Lung (tissue), 16 donors: ENCODE results near the gene CCL18. TPM values are rescaled to one million over a fixed set of nuclear protein-coding genes. Genes with fewer than 3 reads are reported as not detected.
"Not testable (repeated sequence)": the region's sequence is repeated elsewhere in the genome, so short reads cannot be mapped to it uniquely, and the experiment has no call there.

Experiments
- ATAC-seq: fragments of 200-7000 bp; cut with Tn5 transposase; one replicate; pipeline ENCODE4 v1.9.1; 2020; ENCODE audit warnings: moderate number of reproducible peaks; ENCODE audit not compliant: insufficient read depth, low FRiP score
- DNase-seq, 3 donors: peaks; one replicate each; pipeline ENCODE4 v3.0.0-alpha.2; 2013 to 2017
- H3K27ac ChIP-seq, 2 donors: one replicate each; pipeline ENCODE4 v1.5.1; 2013; ENCODE audit warnings: mild to moderate bottlenecking in 2 of 2, moderate library complexity in 2 of 2, control low read depth in 1 of 2, inconsistent platforms in 1 of 2, low read depth in 1 of 2, low read length in 1 of 2
- H3K27me3 ChIP-seq, 3 donors: one replicate each; pipeline ENCODE4 v1.5.1; 2013; ENCODE audit warnings: low read length in 2 of 3; ENCODE audit not compliant: control insufficient read depth in 3 of 3, insufficient read depth in 3 of 3
- H3K36me3 ChIP-seq, 4 donors: one replicate each; pipeline ENCODE4 v1.5.1; 2013; ENCODE audit warnings: low read length in 4 of 4, mild to moderate bottlenecking in 1 of 4, moderate library complexity in 1 of 4; ENCODE audit not compliant: control insufficient read depth in 4 of 4, insufficient read depth in 4 of 4
- H3K4me1 ChIP-seq, 5 donors: one replicate each; pipeline ENCODE4 v1.5.1; 2013; ENCODE audit warnings: low read length in 5 of 5, mild to moderate bottlenecking in 2 of 5, moderate library complexity in 1 of 5; ENCODE audit not compliant: control insufficient read depth in 5 of 5, insufficient read depth in 5 of 5
- H3K4me3 ChIP-seq: one replicate; pipeline ENCODE4 v1.5.1; 2013; ENCODE audit warnings: mild to moderate bottlenecking, control low read depth, moderate library complexity
- H3K9ac ChIP-seq, 2 donors: one replicate each; pipeline ENCODE4 v1.5.1; 2013; ENCODE audit warnings: low read length in 2 of 2, control low read depth in 1 of 2; ENCODE audit not compliant: insufficient read depth in 1 of 2
- H3K9me3 ChIP-seq, 4 donors: one replicate each; pipeline ENCODE4 v1.5.1; 2013; ENCODE audit warnings: low read length in 3 of 4, mild to moderate bottlenecking in 1 of 4, moderate library complexity in 1 of 4; ENCODE audit not compliant: control insufficient read depth in 4 of 4, insufficient read depth in 3 of 4
- WGBS, 2 donors: extraction: QIAGEN DNeasy Blood & Tissue Kit; methylation state at CpG; one replicate each; pipeline ENCODE4 v1.1.7; 2013; 5-methylcytosine and 5-hydroxymethylcytosine counted together
- long read RNA-seq, 5 donors: transcript quantifications; one replicate each; lab custom pipeline, GENCODE V29; 2026
- polyA plus RNA-seq, 2 donors: library from polyadenylated mRNA; stranded (reverse); fragments of 200-250 nt; gene quantifications; one replicate each; pipeline ENCODE4 v1.2.1, GENCODE V29; 2013
- total RNA-seq, 2 donors: library from RNA; depleted of rRNA in 1 of 2; stranded (reverse); fragments of >200 nt in 1 of 2; gene quantifications; one replicate each; pipeline ENCODE4 v1.2.1, GENCODE V29; 2014 to 2021
- TF ChIP-seq, protein P1 (sequence below): IDR thresholded peaks from 2 replicates; pipeline ENCODE4 v1.5.1; 2012; ENCODE audit warnings: mild to moderate bottlenecking; ENCODE audit errors: control extremely low read depth, extremely low read depth
- donor health status: control.
- donor health status: control.
- donor health status: Bipolar disorder and iron deficiency.
- donor health status: healthy.
- donor health status: DM: yes; HTN: yes; CAD: no.

The CCL18 gene, protein sequence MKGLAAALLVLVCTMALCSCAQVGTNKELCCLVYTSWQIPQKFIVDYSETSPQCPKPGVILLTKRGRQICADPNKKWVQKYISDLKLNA
- total RNA-seq (10 to 100 TPM in 1 of 2 donors, 1 to 10 TPM in 1; 8.7 to 41.0 TPM), polyA plus RNA-seq (10 to 100 TPM; 76.1 to 89.9 TPM)
- long read RNA-seq, donor 1 = 0 reads
- long read RNA-seq, donor 2 = 0 reads
- long read RNA-seq, donor 3 = 0 reads
- long read RNA-seq, donor 4 = 0 reads
- long read RNA-seq, donor 5 = 0 reads

DNA sequence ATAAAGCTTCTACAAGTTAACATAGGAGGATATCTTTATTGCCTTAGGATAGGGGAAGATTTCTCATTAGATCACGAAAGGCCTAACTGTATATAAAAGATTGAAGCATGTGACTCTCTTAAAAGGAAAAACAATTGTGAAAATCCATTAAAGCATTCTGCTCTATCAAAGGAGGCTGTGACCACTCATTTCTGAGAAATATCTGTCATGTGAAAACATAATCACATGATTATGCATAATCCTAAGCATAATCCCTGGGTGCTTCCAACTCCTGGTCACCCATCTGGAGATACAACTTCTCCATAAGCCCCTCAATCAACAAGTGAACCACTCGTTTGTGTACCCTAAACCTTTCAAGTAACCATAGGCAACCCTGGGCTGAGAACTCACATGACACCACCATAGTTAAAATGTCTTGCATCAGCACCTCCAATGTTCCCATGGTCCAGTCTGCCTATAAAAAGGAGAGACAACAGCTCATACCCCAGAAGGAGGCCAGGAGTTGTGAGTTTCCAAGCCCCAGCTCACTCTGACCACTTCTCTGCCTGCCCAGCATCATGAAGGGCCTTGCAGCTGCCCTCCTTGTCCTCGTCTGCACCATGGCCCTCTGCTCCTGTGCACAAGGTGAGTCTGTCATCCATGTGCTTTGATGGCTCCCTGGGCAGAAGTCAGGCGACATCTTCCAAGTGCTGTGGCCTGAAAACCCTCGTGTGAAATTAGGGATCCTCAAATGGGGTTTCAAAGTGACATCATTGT is at the start of gene CCL18:
Gene CCL18 (plus strand): TSS at position 487 of the 756 bp plus-strand sequence. CDS start 71 bp downstream, at position 558.
- H3K4me3 ChIP-seq = no peak within 1 kb of the TSS
- no peak within 1 kb of the TSS for H3K27ac ChIP-seq
- DNase-seq (no peak), ATAC-seq (no peak)
- no peaks in the 10 kb centered on the region for H3K36me3 ChIP-seq
- no peaks in the 10 kb centered on the region for H3K4me1 ChIP-seq
- 82 to 88% methylated on average over 5 of the region's 5 CpGs for WGBS, 2 donors
- no peaks in the 10 kb centered on the region for H3K27me3 ChIP-seq
- TF ChIP-seq, protein P1, sequence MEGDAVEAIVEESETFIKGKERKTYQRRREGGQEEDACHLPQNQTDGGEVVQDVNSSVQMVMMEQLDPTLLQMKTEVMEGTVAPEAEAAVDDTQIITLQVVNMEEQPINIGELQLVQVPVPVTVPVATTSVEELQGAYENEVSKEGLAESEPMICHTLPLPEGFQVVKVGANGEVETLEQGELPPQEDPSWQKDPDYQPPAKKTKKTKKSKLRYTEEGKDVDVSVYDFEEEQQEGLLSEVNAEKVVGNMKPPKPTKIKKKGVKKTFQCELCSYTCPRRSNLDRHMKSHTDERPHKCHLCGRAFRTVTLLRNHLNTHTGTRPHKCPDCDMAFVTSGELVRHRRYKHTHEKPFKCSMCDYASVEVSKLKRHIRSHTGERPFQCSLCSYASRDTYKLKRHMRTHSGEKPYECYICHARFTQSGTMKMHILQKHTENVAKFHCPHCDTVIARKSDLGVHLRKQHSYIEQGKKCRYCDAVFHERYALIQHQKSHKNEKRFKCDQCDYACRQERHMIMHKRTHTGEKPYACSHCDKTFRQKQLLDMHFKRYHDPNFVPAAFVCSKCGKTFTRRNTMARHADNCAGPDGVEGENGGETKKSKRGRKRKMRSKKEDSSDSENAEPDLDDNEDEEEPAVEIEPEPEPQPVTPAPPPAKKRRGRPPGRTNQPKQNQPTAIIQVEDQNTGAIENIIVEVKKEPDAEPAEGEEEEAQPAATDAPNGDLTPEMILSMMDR = no peak
- no peak within 1 kb of the TSS for H3K9ac ChIP-seq
- no peaks in the 10 kb centered on the region for H3K9me3 ChIP-seq

DNA sequence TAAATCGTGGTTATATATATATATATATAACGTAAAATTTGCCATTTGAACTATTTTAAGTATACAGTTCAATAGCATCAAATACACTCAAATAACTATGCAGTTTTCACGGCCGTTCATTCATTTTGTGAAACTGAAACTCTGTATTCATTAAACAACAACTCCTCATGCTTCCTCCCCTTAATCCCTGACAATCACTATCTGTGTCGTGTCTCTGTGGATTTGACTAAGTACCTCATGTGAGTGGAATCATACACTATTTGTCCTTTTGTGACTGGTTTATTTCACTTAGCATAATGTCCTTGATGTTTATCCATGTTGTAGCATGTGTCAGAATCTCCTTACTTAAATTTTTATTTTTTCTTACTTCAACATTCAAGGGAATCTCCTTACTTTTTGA is 49.1 kb upstream of the CCL18 start:
- H3K27ac ChIP-seq = no peak overlapping the region
- H3K9me3 ChIP-seq = peaks cover 0 to 11% (median 2%) of the 10 kb centered on the region in 4 donors
- H3K27me3 ChIP-seq = no peaks in the 10 kb centered on the region
- TF ChIP-seq, protein P1 = no peak
- DNase-seq (no peak), ATAC-seq (no peak)
- no peak overlapping the region for H3K9ac ChIP-seq
- H3K36me3 ChIP-seq = no peaks in the 10 kb centered on the region
- peaks cover 0 to 6% (median 0%) of the 10 kb centered on the region in 5 donors for H3K4me1 ChIP-seq
- H3K4me3 ChIP-seq = no peak overlapping the region
- 78 to 88% methylated on average over 5 of the region's 5 CpGs for WGBS, 2 donors

DNA sequence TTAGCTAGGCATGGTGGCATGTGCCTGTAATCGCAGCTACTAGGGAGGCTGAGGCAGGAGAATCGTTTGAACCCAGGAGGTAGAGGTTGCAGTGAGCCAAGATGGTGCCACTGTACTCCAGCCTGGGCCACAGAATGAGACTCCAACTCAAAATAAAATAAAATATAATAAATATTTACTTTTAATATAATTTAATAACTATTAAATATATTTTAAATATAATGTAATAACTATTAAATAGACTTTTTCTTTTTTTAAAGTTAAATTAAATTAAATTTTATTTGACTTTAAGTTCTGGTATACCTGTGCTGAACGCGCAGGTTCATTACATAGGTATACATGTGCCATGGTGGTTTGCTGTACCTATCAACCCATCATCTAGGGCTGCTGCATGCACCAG is 48.2 kb upstream of the CCL18 start:
- H3K27me3 ChIP-seq, H3K4me1 ChIP-seq, H3K27ac ChIP-seq, DNase-seq, ATAC-seq, H3K4me3 ChIP-seq, H3K9ac ChIP-seq, H3K36me3 ChIP-seq: not testable (repeated sequence)
- peaks cover 0 to 11% (median 2%) of the 10 kb centered on the region in 4 donors for H3K9me3 ChIP-seq
- WGBS, 2 donors = 97 to 98% methylated on average over 4 of the region's 4 CpGs

DNA sequence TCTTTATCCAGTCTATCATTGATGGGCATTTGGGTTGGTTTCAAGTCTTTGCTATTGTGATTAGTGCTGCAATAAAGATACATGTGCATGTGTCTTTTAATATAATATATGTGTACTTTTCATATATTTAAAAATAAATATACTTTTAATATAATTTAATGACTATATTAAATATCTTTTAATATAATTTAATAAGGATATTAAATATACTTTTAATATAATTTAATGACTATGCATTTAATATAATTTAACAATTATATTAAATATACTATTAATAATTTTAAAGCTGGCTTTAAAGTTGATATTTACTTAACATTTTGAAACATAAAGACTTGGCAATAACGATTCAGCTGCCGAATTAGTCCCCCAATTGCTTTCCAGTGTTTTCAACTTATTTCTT is 47.5 kb upstream of the CCL18 start:
- WGBS, 2 donors = 94% methylated on average over 2 of the region's 2 CpGs
- Histone ChIP-seq H3K27me3 (no peaks in the 10 kb centered on the region), H3K9ac (no peak overlapping the region), H3K27ac (no peak overlapping the region), H3K36me3 (no peaks in the 10 kb centered on the region), H3K4me1 (peaks cover 0 to 6% (median 0%) of the 10 kb centered on the region in 5 donors), H3K9me3 (peaks cover 0 to 11% (median 2%) of the 10 kb centered on the region in 4 donors), H3K4me3 (no peak overlapping the region)
- ATAC-seq (no peak), DNase-seq (no peak)
- TF ChIP-seq, protein P1 = no peak
